K562 (cell line): ENCODE measurements around the gene ZBTB46. TPM values are rescaled to one million over a fixed set of nuclear protein-coding genes. Genes with fewer than 3 reads are reported as not detected.

Experiments
- ATAC-seq: fragments of 200-7000 bp; cut with Tn5 transposase; 3 replicates; pipeline ENCODE4 v1.9.1; 2020; ENCODE audit warnings: moderate library complexity
- BruUV-seq: library from RNA; stranded (reverse); fragments of 400-500 nt; replicated peaks from 2 replicates; lab custom pipeline; 2021; lab: Mats Ljungman, UMichigan
- CTCF ChIA-PET: fragments of 300-600 bp; formaldehyde crosslinking; extraction: SDS; loops from one replicate; lab custom pipeline; 2021; ENCODE audit warnings: low intra/inter-chr PET ratio; lab: Yijun Ruan, JAX
- POLR2A ChIA-PET: fragments of 300-600, 350-650 bp; sonication (Branson Sonifier 250); formaldehyde crosslinking; extraction: SDS; loops from one replicate; lab custom pipeline; 2021; ENCODE audit warnings: antibody characterized with exemption, inconsistent platforms; lab: Yijun Ruan, JAX
- DNase-seq, 4 experiments: peaks; one replicate each; pipeline versions ENCODE4 v3.0.0 to v3.0.0-alpha.2; 2011 to 2018; ENCODE audit warnings: low spot score in 3 of 4, mixed read lengths in 3 of 4; ENCODE audit errors: extremely low read depth in 1 of 4
- FAIRE-seq: peaks from 2 replicates; lab custom pipeline; 2011; peaks lifted over from hg19 to GRCh38; lab: Jason Lieb, UNC
- H2AFZ ChIP-seq: 2 replicates; pipeline ENCODE4 v1.6.0; 2011; ENCODE audit warnings: low read depth, low read length, control low read depth, inconsistent platforms
- H3K27ac ChIP-seq: fragments of 200-600 bp; 3 replicates; pipeline ENCODE4 v1.8.0; 2011; ENCODE audit warnings: low read depth, mild to moderate bottlenecking, control low read depth, inconsistent platforms, low read length, moderate library complexity, mixed read lengths; ENCODE audit errors: extremely low read depth
- H3K27me3 ChIP-seq, 2 experiments: fragments of 300-600 bp in 1 of 2; 2 replicates in 1 of 2; 3 replicates in 1 of 2; pipeline versions ENCODE4 v1.6.0 to v1.8.0; 2011; ENCODE audit warnings: inconsistent platforms in 2 of 2, low read length in 2 of 2, mild to moderate bottlenecking in 1 of 2, mixed read lengths in 1 of 2, moderate library complexity in 1 of 2; ENCODE audit not compliant: control insufficient read depth in 2 of 2, insufficient read depth in 2 of 2
- H3K36me3 ChIP-seq: fragments of 300-600 bp; 3 replicates; pipeline ENCODE4 v1.8.0; 2011; ENCODE audit warnings: mild to moderate bottlenecking, low read length, inconsistent platforms; ENCODE audit not compliant: control insufficient read depth, insufficient read depth
- H3K4me1 ChIP-seq, 2 experiments: fragments of 200-600 bp in 1 of 2; replicated peaks in 1 of 2; 2 replicates in 1 of 2; 3 replicates in 1 of 2; pipeline versions ENCODE4 v1.5.1 to v1.8.0; 2011; ENCODE audit warnings: inconsistent platforms in 2 of 2, low read length in 2 of 2, mild to moderate bottlenecking in 1 of 2, mixed read lengths in 1 of 2, moderate library complexity in 1 of 2; ENCODE audit not compliant: control insufficient read depth in 2 of 2, insufficient read depth in 2 of 2
- H3K4me2 ChIP-seq: 2 replicates; pipeline ENCODE4 v1.6.1; 2011; ENCODE audit warnings: low read length, control low read depth, inconsistent platforms, mixed read lengths; ENCODE audit not compliant: insufficient read depth
- H3K4me3 ChIP-seq: fragments of 200-600 bp; sonication (generic), shearing (Covaris generic); 2 replicates; pipeline ENCODE4 v1.5.1; 2016; ENCODE audit warnings: control low read depth, inconsistent platforms
- H3K79me2 ChIP-seq: fragments of 200-600 bp; 3 replicates; pipeline ENCODE4 v1.8.0; 2011; ENCODE audit warnings: low read length, inconsistent platforms; ENCODE audit not compliant: control insufficient read depth, insufficient read depth
- H3K9ac ChIP-seq, 2 experiments: 2 replicates each; pipeline versions ENCODE4 v1.6.0 to v1.6.1; 2011; ENCODE audit warnings: low read depth in 2 of 2, low read length in 2 of 2, control low read depth in 1 of 2, inconsistent platforms in 1 of 2, mild to moderate bottlenecking in 1 of 2, mixed read lengths in 1 of 2; ENCODE audit not compliant: insufficient read depth in 1 of 2
- H3K9me1 ChIP-seq: one replicate; pipeline ENCODE4 v1.6.0; 2011; ENCODE audit warnings: inconsistent platforms, mild to moderate bottlenecking, low read length, moderate library complexity; ENCODE audit not compliant: control insufficient read depth, insufficient read depth
- H3K9me3 ChIP-seq: replicated peaks from 2 replicates; pipeline ENCODE4 v1.5.1; 2011; ENCODE audit warnings: low read depth, low read length, inconsistent platforms; ENCODE audit not compliant: control insufficient read depth, insufficient read depth
- H4K20me1 ChIP-seq: replicated peaks from 2 replicates; pipeline ENCODE4 v1.6.1; 2011; ENCODE audit warnings: low read length, inconsistent platforms, mixed read lengths; ENCODE audit not compliant: control insufficient read depth, insufficient read depth
- CSDE1 ChIP-seq, 2 experiments: fragments of 450-650 bp; IDR thresholded peaks; 2 replicates each; pipeline ENCODE4 v1.6.1; 2016; ENCODE audit warnings: mild to moderate bottlenecking in 1 of 2
- POLR2AphosphoS2 ChIP-seq: IDR thresholded peaks from 2 replicates; pipeline ENCODE4 v1.6.1; 2012; ENCODE audit warnings: low read length, improper control_type of control experiment
- POLR2G ChIP-seq: fragments of 200-400 bp; formaldehyde crosslinking; IDR thresholded peaks from 2 replicates; pipeline ENCODE4 v1.6.1; 2017; ENCODE audit warnings: low read depth, mild to moderate bottlenecking, antibody characterized with exemption, low read length, moderate library complexity
- WGBS: fragments of 100-300 bp; shearing (Covaris generic); methylation state at CpG from one replicate; pipeline ENCODE4 v1.1.6; 2016; ENCODE audit warnings: low coverage, mixed read lengths; ENCODE audit not compliant: insufficient coverage; ENCODE audit errors: missing lambda C conversion rate; 5-methylcytosine and 5-hydroxymethylcytosine counted together
- in situ Hi-C: fragments of 300-500 bp; cut with MboI; formaldehyde crosslinking; loops from 4 replicates; pipeline ENCODE4 v1.15.0; 2018; ENCODE audit warnings: inconsistent platforms, mixed read lengths
- intact Hi-C: fragments of 100-400 bp; cut with micrococcal nuclease; formaldehyde crosslinking; loops from 2 replicates; pipeline ENCODE4 v1.14.2; 2022
- polyA plus RNA-seq, 8 experiments: library from polyadenylated mRNA; depleted of rRNA in 4 of 8; stranded (reverse) in 5 of 8; unstranded in 3 of 8; fragments of >200 nt; fragmentation: Nextera tagmentation in 2 of 8; fragmentation: Illumina TruSeq in 1 of 8; extraction: Ambion mirVana in 2 of 8; extraction: Trizol in 1 of 8; gene quantifications; 2 replicates each; pipeline versions ENCODE4 v1.2.1 to v1.2.3, GENCODE V29; 2011 to 2014; ENCODE audit warnings: inconsistent platforms in 1 of 8, missing spikeins in 1 of 8
- total RNA-seq, 7 experiments: library from RNA; depleted of rRNA in 6 of 7; stranded (reverse); fragments of >200 nt in 6 of 7; fragmentation: Illumina TruSeq in 2 of 7; extraction: Trizol in 2 of 7; gene quantifications; 2 replicates each; pipeline versions ENCODE4 v1.2.1 to v1.2.3, GENCODE V29; 2011 to 2021; ENCODE audit warnings: low replicate concordance in 1 of 7
- TF ChIP-seq, protein P1 (sequence below): fragments of 450-650 bp; formaldehyde crosslinking; conservative IDR thresholded peaks from 2 replicates; pipeline ENCODE4 v1.4.0; 2022; ENCODE audit warnings: mild to moderate bottlenecking, missing genetic modification characterization

Gene ZBTB46
- total and polyA plus RNA-seq, 9 of the 15 experiments (the other 6 are each of a cell fraction or from before 2014, with no cell fraction given), result 0.29 to 4.1 (median 1.1) TPM

DNA sequence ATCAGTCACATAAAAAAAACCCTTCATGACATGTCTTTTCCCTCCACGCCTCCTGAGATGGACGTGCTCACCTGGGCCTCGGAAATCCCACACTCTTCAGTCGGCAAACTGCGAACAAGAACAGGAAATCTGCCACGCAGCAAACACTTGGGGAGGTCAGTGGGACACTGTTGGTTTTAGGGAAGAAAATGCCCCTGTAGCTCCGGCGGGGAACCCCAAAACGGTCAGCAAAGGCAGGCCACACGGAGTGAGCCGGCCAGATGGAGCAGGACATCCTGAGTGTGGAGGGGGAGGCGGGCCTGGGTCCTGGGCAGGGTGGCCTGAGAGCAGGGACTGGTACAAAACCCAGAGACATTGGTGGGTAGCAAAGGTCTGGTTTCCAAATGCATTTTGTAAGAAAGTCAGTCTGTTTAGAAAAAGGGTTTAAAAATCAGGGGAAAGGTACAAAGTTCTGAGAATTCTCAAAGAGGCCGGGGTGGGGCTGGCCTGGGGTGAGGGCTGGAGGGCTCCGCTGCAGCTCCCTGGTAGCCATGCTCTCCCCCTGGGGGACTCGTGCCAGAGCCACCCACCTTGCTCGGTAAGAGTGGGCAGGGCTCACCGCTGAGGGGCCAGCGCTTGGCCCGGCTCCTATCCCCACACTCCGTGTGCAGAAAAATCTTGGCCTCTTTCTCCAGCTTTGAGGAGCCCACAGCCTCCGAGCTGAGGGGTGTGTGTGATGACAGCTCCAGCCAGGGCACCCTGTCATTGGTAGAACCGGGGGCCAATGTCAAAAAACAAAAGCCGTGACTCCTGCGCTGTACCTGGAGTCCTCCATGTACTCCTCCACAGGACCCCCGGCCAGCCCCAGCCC lies 86.3 kb downstream of the ZBTB46 start:
- in situ Hi-C loops, result no loop called here
- H3K4me1 ChIP-seq, result peaks cover 8 to 74% of the 10 kb centered on the region in 2 experiments
- WGBS, result 64% methylated on average over 17 of the region's 25 CpGs
- DNase-seq (no peak), ATAC-seq (no peak), FAIRE-seq (no peak)
- no peak overlapping the region for H3K4me2 ChIP-seq
- H3K4me3 ChIP-seq, result no peak overlapping the region
- H3K9ac ChIP-seq, result peak overlapping the region in 1 of 2 experiments; percentile 48; a peak in 2 of 4 replicates
- ChIA-PET POLR2A (interaction anchor here (0.6 to 2.2 kb wide), 4 partner anchors 11 to 47 kb away, joined by 3 to 7 read pairs (median 4); partner anchors contain the start of genes ARFRP1 and ZGPAT), CTCF (no interaction called here)
- TF ChIP-seq POLR2G, result peak; percentile 63
- TF ChIP-seq POLR2AphosphoS2, result peak; percentile 48; the same call in 1 of the 2 replicates
- no peak for TF ChIP-seq CSDE1 (IDR thresholded peaks at IDR 0.05)
- TF ChIP-seq, protein P1, sequence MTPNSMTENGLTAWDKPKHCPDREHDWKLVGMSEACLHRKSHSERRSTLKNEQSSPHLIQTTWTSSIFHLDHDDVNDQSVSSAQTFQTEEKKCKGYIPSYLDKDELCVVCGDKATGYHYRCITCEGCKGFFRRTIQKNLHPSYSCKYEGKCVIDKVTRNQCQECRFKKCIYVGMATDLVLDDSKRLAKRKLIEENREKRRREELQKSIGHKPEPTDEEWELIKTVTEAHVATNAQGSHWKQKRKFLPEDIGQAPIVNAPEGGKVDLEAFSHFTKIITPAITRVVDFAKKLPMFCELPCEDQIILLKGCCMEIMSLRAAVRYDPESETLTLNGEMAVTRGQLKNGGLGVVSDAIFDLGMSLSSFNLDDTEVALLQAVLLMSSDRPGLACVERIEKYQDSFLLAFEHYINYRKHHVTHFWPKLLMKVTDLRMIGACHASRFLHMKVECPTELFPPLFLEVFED, result 0 out of 2 replicates have a peak, but pooled peaks have one; percentile 30
- H3K27me3 ChIP-seq, result no peaks in the 10 kb centered on the region
- no peak overlapping the region for H2AFZ ChIP-seq
- peaks cover 31% of the 10 kb centered on the region; the same call in 1 of the 3 replicates for H3K36me3 ChIP-seq
- H3K79me2 ChIP-seq, result peaks cover 16% of the 10 kb centered on the region
- no peaks in the 10 kb centered on the region for H3K9me1 ChIP-seq
- no peaks in the 10 kb centered on the region; the same call in 1 of the 2 replicates for H4K20me1 ChIP-seq
- intact Hi-C loops, result no loop called here
- no peaks in the 10 kb centered on the region for H3K9me3 ChIP-seq
- BruUV-seq, result no TSS peak
- no peak overlapping the region for H3K27ac ChIP-seq
